ENCODE data around the gene TENM3.

TENM3 gene

GRCh38 chr4:182828360-182829025 is 585.3 kb downstream of the TENM3 start:
- DNase-seq, result no peak

- no peak for DNase-seq
These were observed 586.0 kb downstream of the TENM3 start for GRCh38 chr4:182829196-182829595.

- no peak for DNase-seq
These were observed 588.2 kb downstream of the TENM3 start for GRCh38 chr4:182831376-182831775.

DNA sequence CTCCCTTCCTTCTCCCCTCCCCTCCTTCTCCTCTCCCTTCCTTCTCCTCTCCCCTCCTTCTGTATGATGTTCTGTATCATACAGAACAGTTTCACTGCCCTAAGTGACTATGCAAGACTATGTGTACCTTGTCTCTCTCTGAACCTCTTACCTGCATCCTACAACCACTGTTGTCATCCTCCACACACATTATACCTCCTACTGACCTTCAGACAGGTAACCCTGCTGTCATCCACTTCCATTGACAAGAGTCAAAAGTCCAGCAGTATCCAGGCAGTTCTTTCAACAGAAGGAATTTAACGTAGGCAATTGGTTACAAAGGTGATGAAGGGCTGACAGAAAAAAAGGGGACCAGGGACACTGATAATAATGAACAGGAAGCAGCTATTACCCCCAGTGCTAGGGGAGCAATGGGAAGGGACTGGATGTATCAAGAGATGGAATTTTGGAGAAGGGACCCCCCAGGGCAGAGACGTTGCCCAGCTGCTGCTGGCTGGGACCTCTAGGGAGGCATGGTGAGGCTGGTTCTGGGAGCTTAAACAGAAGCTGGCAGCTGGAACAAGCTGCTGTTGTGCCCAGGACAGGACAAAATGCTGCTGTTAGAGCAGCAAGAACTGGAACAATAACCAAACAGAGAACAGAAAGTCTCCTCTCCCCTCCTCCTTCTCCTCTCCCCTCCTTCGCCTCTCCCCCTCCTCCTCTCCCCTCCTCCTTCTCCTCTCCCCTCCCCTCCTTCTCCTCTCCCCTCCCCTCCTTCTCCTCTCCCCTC is 589.3 kb downstream of the TENM3 start:
- no peak for DNase-seq

DNA sequence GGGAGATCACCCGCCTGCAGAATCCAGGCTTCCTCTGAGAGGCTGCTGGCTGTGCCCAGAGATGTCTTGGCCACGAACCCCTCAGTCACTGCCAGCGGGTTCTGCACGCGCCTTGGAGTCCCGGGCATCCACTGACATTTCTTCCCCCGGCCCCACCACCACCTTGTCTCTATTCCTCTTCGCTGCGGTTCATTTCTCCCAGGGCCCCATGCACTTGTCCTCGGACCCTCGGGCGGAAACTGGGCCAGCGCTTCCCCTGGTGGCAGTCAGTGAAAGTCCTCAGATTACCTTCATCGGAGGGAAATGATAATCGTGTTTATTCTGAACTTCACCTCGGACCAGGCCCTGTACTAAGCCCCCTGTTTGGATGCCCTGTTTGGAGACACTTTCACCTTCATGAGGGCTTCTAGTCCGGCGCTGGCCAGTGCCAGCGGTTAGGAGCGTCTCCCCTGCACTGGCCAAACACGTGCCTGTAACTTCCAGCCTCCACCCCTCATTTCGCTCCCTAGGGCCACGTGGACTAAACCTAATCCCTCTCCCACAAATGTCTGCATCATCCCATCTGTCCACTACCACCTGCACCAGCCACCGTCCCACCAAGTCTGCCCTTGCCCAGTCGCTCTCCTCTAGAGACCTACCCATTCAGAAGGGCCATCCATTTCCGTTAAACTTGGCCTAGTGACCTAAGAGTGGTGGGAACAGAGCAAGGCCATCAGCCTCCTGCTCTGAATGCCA is 592.0 kb downstream of the TENM3 start:
- no peak for DNase-seq

GRCh38 chr4:182837831-182838230 is 594.6 kb downstream of the TENM3 start:
- no peak for DNase-seq

GRCh38 chr4:182838535-182838934 is 595.3 kb downstream of the TENM3 start:
- no peak for DNase-seq

DNA sequence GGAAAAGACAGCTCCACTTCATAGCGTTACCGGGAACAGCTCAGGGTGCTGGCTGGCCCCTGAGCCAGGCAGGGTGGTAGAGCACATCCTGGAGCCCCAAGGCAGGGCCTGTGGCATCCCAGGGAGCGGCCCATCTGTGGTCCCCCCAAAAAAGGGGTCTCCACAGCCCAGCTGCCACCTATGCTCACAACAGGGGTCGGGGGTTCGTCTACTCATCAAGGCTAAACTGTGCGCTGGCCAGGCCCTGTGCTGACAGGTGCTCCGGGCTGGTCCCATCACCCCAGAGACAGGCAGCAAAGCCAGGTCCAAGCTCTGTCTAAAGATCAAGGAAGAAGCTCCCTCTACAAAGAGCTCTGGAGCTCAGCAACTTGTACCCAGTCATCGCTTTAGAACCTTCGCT is 596.1 kb downstream of the TENM3 start:
- no peak for DNase-seq

DNA sequence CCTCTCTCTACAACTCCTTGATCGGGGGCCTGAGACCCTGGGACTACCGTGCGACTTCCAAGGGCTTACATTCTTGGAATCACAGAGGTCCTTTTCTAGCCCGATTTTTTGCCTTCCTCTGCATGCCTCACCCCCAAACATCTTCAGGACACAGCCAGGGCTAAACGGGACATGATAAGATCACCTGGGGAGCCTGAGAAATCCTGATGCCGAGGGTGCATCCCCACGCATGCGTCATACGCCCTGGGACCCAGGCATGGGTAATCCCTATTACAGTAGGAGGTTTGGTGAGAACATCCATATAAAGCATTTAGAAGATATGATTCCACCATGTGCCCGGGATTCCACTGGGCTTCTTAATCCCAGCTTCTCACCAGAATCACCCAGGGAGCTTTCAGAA is 596.9 kb downstream of the TENM3 start:
- DNase-seq, result no peak

DNA sequence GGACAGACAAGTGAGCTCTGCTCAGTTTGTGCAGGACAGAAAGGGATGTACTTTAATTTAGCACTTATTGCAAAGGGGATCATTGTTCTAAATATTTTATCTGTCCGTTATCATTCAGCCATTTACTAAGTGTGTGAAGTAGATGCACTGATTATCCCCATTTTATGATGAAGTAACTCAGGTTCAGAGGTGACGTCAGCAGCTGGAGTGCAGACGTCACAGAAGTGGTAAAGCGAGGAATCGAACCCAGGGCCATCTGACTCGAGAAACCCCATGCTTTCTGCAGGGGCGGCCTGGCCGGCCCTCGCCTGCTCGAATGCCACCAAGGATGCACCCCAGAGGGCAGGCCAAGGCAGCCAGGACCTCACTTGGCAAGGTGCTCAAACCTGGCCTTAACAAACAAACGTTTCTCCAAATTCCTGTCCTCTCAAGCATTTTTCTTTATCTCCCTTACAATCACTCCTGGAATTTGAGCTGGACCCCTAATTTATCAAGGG is 599.0 kb downstream of the TENM3 start:
- DNase-seq, result no peak

GRCh38 chr4:182842759-182843390 is 599.7 kb downstream of the TENM3 start:
- no peak for DNase-seq

GRCh38 chr4:182843808-182844325 is 600.7 kb downstream of the TENM3 start:
- no peak for DNase-seq

- DNase-seq, result no peak
These were observed 602.4 kb downstream of the TENM3 start for GRCh38 chr4:182845618-182846017.

GRCh38 chr4:182846036-182846435 is 602.8 kb downstream of the TENM3 start:
- DNase-seq, result no peak

DNA sequence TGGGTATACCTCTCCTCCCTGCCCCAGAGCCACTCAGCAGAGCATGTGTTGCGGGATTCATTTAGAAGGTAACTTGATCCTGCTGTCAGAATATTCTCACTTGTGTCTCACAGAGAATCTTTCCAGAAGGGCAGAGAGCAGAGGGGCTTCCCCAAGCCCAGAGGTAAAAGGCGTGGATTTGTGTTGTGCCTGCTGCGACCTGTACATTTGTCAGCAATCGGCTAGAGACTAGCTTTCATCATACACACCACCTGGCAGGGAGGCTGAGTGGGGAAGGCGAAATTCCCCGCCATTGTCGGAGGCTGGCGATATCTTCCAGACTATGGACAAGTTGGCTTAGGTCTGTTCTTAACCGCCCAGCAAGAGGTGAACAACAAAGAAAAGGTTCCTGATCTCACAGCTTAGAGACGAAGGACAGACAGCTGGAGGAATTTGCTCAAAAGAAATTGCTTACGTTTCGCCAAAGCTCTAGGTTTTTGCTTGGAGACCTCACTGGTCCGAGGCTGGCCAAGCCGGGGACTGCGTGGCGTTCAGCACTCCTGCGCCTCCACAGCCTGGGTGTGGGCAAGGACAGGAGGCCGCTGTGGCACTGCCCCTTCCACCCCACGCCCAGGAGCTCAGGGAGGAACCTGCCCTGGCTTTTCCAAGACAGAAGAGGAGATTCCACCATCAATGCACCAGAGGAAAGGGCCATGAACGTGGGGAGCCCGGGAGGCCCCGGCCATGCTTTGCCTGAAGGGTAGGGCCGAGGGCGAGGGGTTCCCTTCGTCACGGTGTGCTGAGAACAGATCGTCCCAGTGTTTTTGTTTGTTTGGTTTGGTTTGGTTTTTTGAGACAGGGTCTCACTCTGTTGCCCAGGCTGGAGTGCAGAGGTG is 604.6 kb downstream of the TENM3 start:
- no peak for DNase-seq

GRCh38 chr4:182848685-182849084 is 605.5 kb downstream of the TENM3 start:
- DNase-seq, result no peak

All from suppressor macrophage treated with lipopolysaccharide for 1 hour (primary cell).